Small intestine (tissue), 7 donors: Measurements from ENCODE around the gene CCNY. TPM values are rescaled to one million over a fixed set of nuclear protein-coding genes. Genes with fewer than 3 reads are reported as not detected.

ENCODE experiments used
- DNase-seq, 2 donors: peaks; one replicate each; pipeline versions ENCODE4 v3.0.0 to v3.0.0-alpha.2; 2013
- FAIRE-seq: peaks from 2 replicates; lab custom pipeline; 2012; peaks lifted over from hg19 to GRCh38; lab: Jason Lieb, UNC
- H3K27ac ChIP-seq, 3 donors: one replicate each; pipeline ENCODE4 v1.5.1; 2013; ENCODE audit warnings: low read length in 2 of 3, mild to moderate bottlenecking in 2 of 3, control low read depth in 1 of 3, inconsistent platforms in 1 of 3, low read depth in 1 of 3, moderate library complexity in 1 of 3
- H3K27me3 ChIP-seq, 3 donors: one replicate each; pipeline ENCODE4 v1.6.1; 2013; ENCODE audit warnings: low read length in 3 of 3, inconsistent platforms in 1 of 3; ENCODE audit not compliant: control insufficient read depth in 3 of 3, insufficient read depth in 3 of 3
- H3K36me3 ChIP-seq, 3 donors: one replicate each; pipeline ENCODE4 v1.6.1; 2013; ENCODE audit warnings: low read length in 3 of 3, inconsistent platforms in 1 of 3, low read depth in 1 of 3, mild to moderate bottlenecking in 1 of 3, moderate library complexity in 1 of 3; ENCODE audit not compliant: control insufficient read depth in 3 of 3, insufficient read depth in 2 of 3
- H3K4me1 ChIP-seq, 3 donors: one replicate each; pipeline ENCODE4 v1.6.1; 2013; ENCODE audit warnings: low read length in 2 of 3, inconsistent platforms in 1 of 3, low read depth in 1 of 3, mild to moderate bottlenecking in 1 of 3, moderate library complexity in 1 of 3; ENCODE audit not compliant: control insufficient read depth in 3 of 3, insufficient read depth in 2 of 3
- H3K4me3 ChIP-seq, 3 donors: one replicate each; pipeline ENCODE4 v1.5.1; 2013; ENCODE audit warnings: low read length in 3 of 3, control low read depth in 1 of 3, inconsistent platforms in 1 of 3, low read depth in 1 of 3, mild to moderate bottlenecking in 1 of 3, moderate library complexity in 1 of 3
- H3K9me3 ChIP-seq, 2 donors: one replicate each; pipeline ENCODE4 v1.6.1; 2013; ENCODE audit warnings: low read depth in 1 of 2, low read length in 1 of 2; ENCODE audit not compliant: control insufficient read depth in 2 of 2, insufficient read depth in 1 of 2
- WGBS, 3 donors: extraction: QIAGEN DNeasy Blood & Tissue Kit; methylation state at CpG; one replicate each; pipeline ENCODE4 v1.1.7; 2013; 5-methylcytosine and 5-hydroxymethylcytosine counted together
- polyA plus RNA-seq, 4 donors: library from polyadenylated mRNA; stranded (reverse) in 3 of 4; unstranded in 1 of 4; fragments of 200-250 nt in 3 of 4; fragments of 120-200 nt in 1 of 4; gene quantifications; one replicate each; pipeline versions ENCODE4 v1.2.1 to v1.2.3, GENCODE V29; 2013
- donor health status: healthy with polysubstance abuse.
- donor health status: control.
- donor health status: control.
- donor health status: Bipolar disorder and iron deficiency.
- donor health status: healthy.

CCNY gene
- polyA plus RNA-seq, 4 donors: 26.7 to 50.2 (median 32.3) TPM

GRCh38 chr10:35584946-35585345, 248.6 kb downstream of the CCNY start:
- Histone ChIP-seq H3K27ac (no peak overlapping the region), H3K9me3 (no peaks in the 10 kb centered on the region), H3K36me3 (no peaks in the 10 kb centered on the region), H3K4me3 (no peak overlapping the region), H3K27me3 (no peaks in the 10 kb centered on the region), H3K4me1 (peaks cover 0 to 4% (median 0%) of the 10 kb centered on the region in 3 donors)
- WGBS, 3 donors: 97 to 98% (median 97%) methylated on average over 9 of the region's 9 CpGs
- DNase-seq: no peak
- no peak for FAIRE-seq

GRCh38 chr10:35585356-35585755, 249.0 kb downstream of the CCNY start:
- WGBS, 3 donors: 85 to 93% (median 88%) methylated on average over 11 of the region's 11 CpGs
- Histone ChIP-seq H3K27ac (no peak overlapping the region), H3K9me3 (peaks cover 0 to under 1% of the 10 kb centered on the region in 2 donors), H3K27me3 (no peaks in the 10 kb centered on the region), H3K4me1 (peaks cover 0 to 4% (median 0%) of the 10 kb centered on the region in 3 donors), H3K36me3 (no peaks in the 10 kb centered on the region), H3K4me3 (no peak overlapping the region)
- DNase-seq (no peak), FAIRE-seq (no peak)

GRCh38 chr10:35585903-35586535, 249.7 kb downstream of the CCNY start:
- no peaks in the 10 kb centered on the region for H3K27me3 ChIP-seq
- no peaks in the 10 kb centered on the region for H3K36me3 ChIP-seq
- peak overlapping the region in 1 of 3 donors; percentile 21 for H3K27ac ChIP-seq
- WGBS, 3 donors: 6 to 34% (median 23%) methylated on average over 8 of the region's 8 CpGs
- peaks cover 0 to 4% (median 0%) of the 10 kb centered on the region in 3 donors for H3K4me1 ChIP-seq
- DNase-seq (peak; percentile 51 to 79), FAIRE-seq (no peak)
- H3K4me3 ChIP-seq: no peak overlapping the region
- H3K9me3 ChIP-seq: peaks cover 0 to 4% of the 10 kb centered on the region in 2 donors

GRCh38 chr10:35588836-35589235, 252.5 kb downstream of the CCNY start:
- H3K9me3 ChIP-seq: peaks cover 0 to 8% of the 10 kb centered on the region in 2 donors
- no peaks in the 10 kb centered on the region for H3K36me3 ChIP-seq
- no peak for FAIRE-seq
- no peak overlapping the region for H3K27ac ChIP-seq
- peaks cover 0 to 4% (median 0%) of the 10 kb centered on the region in 3 donors for H3K4me1 ChIP-seq
- H3K27me3 ChIP-seq: no peaks in the 10 kb centered on the region
- DNase-seq: peak in 1 of 2 donors; percentile 12
- H3K4me3 ChIP-seq: no peak overlapping the region

GRCh38 chr10:35592441-35592840, 256.1 kb downstream of the CCNY start:
- H3K36me3 ChIP-seq: no peaks in the 10 kb centered on the region
- H3K4me3 ChIP-seq: no peak overlapping the region
- FAIRE-seq (no peak), DNase-seq (no peak)
- H3K4me1 ChIP-seq: no peaks in the 10 kb centered on the region
- peaks cover 0 to 8% of the 10 kb centered on the region in 2 donors for H3K9me3 ChIP-seq
- no peak overlapping the region for H3K27ac ChIP-seq
- 88 to 92% (median 91%) methylated on average over 4 of the region's 4 CpGs for WGBS, 3 donors
- H3K27me3 ChIP-seq: no peaks in the 10 kb centered on the region

- 72 to 84% (median 73%) methylated on average over 14 of the region's 14 CpGs for WGBS, 3 donors
Observed at GRCh38 chr10:35594115-35595079, 258.1 kb downstream of the CCNY start.

GRCh38 chr10:35595106-35595505, 258.8 kb downstream of the CCNY start:
- no peaks in the 10 kb centered on the region for H3K36me3 ChIP-seq
- no peak for FAIRE-seq
- H3K27me3 ChIP-seq: no peaks in the 10 kb centered on the region
- DNase-seq: no peak
- H3K4me1 ChIP-seq: no peaks in the 10 kb centered on the region
- H3K9me3 ChIP-seq: peaks cover 0 to 8% of the 10 kb centered on the region in 2 donors
- H3K27ac ChIP-seq: no peak overlapping the region
- no peak overlapping the region for H3K4me3 ChIP-seq
- WGBS, 3 donors: 42 to 57% (median 45%) methylated on average over 3 of the region's 3 CpGs

More at GRCh38 chr10:35594115-35595079, 258.1 kb downstream of the CCNY start:
- no peak overlapping the region for H3K27ac ChIP-seq
- H3K9me3 ChIP-seq: peaks cover 0 to 8% of the 10 kb centered on the region in 2 donors
- FAIRE-seq (no peak), DNase-seq (no peak)
- H3K27me3 ChIP-seq: no peaks in the 10 kb centered on the region
- no peaks in the 10 kb centered on the region for H3K36me3 ChIP-seq
- no peak overlapping the region for H3K4me3 ChIP-seq
- no peaks in the 10 kb centered on the region for H3K4me1 ChIP-seq

GRCh38 chr10:35598379-35598778, 262.1 kb downstream of the CCNY start:
- H3K27me3 ChIP-seq: no peaks in the 10 kb centered on the region
- DNase-seq: peak in 1 of 2 donors; percentile 11
- FAIRE-seq: no peak
- H3K36me3 ChIP-seq: no peaks in the 10 kb centered on the region
- H3K9me3 ChIP-seq: peaks cover 0 to 6% of the 10 kb centered on the region in 2 donors
- no peak overlapping the region for H3K27ac ChIP-seq
- H3K4me3 ChIP-seq: no peak overlapping the region
- WGBS, 3 donors: 36 to 48% (median 42%) methylated on average over 6 of the region's 6 CpGs
- H3K4me1 ChIP-seq: no peaks in the 10 kb centered on the region
